DMS 273 treated with DMSO at 0.1 percent for 48 hours (cell line): ENCODE results near the gene FIGNL1.

Experiments used
- DNase-seq: peaks from one replicate; lab custom pipeline; 2025; lab: John Stamatoyannopoulos, UW

Gene FIGNL1

GRCh38 chr7:50428911-50429310 lies 21.2 kb downstream of the FIGNL1 start:
- no peak for DNase-seq

GRCh38 chr7:50427518-50427917 lies 22.6 kb downstream of the FIGNL1 start:
- DNase-seq, result no peak

- DNase-seq, result no peak
These were observed 23.7 kb downstream of the FIGNL1 start for GRCh38 chr7:50426280-50427045.

DNA sequence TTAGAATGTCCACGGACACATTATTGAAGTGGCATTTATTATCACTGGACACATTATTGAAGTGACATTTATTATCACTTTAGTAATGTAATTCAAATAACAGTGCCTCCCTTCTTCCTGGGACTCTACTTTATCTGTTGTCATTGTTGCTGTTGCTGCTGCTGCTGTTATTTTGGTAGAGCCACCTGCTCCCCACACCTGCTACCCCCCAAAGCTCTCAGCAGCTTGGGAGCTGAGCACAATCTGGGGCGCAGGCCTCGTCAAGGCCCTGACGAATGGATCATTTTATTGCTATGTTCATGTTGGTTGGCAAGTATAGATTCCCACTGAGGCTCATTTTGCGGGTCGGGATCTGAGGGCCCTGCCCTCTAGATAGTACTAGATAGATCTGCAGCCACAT lies 24.8 kb downstream of the FIGNL1 start:
- no peak for DNase-seq

GRCh38 chr7:50423860-50424259 lies 26.3 kb downstream of the FIGNL1 start:
- DNase-seq, result no peak

GRCh38 chr7:50422858-50423257 lies 27.3 kb downstream of the FIGNL1 start:
- DNase-seq, result no peak

- no peak for DNase-seq
These were observed 29.1 kb downstream of the FIGNL1 start for GRCh38 chr7:50421043-50421442.

DNA sequence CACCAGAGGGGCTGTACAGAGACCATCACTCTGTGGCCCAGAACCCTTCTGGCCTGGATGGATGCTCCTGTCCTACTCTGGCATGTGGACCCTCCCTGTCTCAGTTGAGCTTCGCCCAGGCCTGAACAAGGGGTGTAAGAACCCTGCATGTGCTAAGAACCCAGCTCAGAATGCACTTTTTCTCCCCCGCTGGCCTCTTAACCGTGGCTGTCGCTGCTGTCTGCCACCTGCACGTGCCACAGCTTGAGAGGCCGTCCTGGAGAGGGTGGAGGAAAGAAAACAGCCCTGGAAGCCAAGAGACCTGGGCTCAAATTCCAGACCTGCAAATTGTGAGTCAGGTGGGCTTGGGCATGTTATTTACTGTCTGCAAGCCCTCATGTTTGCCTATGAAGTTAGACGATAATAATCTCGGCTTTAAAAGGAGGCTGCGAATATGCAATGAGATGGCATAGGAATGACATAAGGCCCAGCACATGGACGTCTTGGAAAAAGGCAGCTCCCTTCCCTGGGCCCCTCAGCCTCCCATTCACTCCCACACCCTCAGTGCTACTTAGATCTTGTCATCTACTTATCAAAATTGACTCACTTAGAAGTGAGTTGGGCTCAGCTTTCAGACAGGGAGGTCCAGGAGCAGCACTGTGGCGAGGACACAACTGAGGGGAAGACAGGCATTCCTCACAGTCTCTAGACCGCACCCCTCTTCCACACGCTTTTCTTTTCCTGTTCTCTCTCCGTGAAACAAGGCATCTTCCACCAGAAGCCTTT lies 31.4 kb downstream of the FIGNL1 start:
- DNase-seq, result no peak

GRCh38 chr7:50418086-50418515 lies 32.0 kb downstream of the FIGNL1 start:
- DNase-seq, result peak; percentile 78

DNA sequence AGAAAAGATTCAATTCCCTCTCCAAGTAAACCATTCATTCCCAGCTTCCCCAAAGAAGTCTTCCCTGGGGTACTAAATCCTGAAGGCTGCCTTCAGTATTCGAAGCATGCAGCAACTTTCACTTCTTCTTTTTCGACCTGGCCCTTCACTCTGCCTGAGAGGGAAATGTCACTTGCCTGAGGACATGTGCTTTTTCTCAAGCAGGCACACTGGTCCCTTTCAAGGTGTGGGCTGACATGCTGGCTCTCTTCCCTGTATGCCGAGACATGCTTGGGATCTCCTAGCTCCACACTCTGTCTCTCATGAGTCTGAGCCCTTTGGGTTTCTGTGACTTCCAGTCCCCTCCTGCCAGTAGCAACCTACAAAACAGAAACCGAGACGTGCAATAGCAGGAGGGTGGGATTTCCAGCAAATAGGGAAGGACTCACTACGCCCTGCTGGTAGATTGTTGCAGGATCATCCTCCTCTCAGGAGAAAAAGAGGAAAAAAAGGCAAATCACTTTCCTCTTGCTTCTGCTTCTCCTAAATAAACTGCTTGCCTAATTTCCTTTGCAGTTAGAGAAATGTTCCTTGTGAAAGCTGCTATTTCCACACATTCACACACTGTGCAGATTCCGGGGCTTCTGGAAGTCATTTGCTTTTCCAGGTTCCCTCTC lies 33.5 kb downstream of the FIGNL1 start:
- DNase-seq, result no peak

DNA sequence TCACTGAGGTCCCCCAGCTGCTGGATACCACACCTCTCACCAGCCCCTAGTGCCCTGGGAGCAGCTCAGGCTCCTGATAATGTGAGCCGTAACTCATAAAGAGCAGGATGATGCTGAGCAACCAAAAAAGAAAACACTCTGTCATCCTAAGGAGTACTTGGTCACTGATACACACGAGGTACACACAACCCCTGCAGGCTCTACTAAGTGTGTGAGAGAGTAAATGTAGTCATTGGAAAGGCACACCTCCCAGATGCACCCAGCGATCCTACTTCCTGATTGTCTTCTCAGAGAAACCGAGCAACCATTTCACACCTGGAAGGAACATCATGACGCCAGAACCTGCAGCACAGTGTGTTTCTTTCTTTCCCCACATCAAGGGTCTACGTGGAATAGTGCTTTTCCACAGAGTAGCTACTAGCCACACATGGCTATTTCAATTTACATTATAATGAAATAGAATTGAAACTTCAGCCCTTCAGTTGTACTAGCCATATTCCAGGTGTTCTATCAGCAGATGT lies 34.2 kb downstream of the FIGNL1 start:
- DNase-seq, result no peak

DNA sequence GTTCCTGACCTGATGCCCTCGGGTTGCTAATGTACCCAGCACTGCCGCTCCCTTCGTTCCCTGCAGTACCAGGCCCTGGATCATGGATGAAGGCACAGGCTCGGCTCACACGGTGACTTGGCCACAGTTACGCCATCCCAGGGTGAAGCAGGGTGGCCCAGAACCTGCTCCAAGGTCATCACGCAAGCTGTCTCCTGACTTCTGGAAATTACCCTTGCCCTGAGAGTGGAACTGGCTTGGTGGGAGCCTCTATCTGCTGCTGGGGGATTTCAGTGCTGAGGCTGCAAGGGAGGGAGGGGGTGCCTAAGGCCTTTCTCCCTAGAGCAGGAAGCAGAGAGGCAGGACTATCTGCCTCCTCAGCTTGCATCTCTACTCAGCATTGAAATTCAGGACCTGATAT lies 36.6 kb downstream of the FIGNL1 start:
- DNase-seq, result no peak

DNA sequence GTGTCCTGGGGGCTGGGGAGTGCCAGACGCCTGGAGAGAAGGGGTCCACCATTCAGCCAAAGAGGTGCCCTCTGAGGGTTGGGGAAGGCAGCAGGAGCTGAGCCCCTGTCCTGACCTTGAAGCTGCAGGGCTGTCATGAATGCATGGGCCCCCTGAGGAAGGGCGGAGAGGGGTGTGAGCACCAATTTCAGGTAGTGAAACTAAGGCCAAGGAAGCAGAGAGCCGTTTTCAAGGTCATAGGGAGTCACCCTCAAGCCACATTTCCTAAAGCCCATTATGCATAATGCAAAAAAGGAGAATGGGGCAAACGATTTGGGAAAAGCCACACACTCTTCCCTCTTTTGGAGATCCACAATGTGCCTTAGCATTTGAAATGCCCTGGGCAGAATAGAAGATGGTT lies 37.2 kb downstream of the FIGNL1 start:
- DNase-seq, result no peak

DNA sequence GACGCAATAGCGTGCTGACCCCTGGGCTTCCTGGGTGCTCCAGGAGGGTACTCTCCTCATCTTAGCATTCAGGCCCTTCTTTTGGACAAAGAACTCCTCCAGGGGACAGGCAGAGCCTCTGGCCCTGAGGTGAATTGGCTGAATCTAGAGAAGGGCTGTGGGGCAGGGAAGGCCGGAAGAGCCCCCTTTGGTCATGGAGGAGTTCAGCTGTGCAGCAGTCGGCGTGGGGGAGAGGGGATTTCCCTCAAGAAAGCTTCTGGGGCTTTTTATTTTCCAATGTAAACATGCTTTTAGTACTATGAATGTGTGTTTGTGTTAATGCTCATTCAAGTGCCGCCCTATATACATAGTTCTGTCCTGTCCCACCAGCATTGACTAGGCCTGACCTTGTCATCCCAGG lies 38.8 kb downstream of the FIGNL1 start:
- no peak for DNase-seq

- DNase-seq, result no peak
These were observed 40.0 kb downstream of the FIGNL1 start for GRCh38 chr7:50409856-50410745.

DNA sequence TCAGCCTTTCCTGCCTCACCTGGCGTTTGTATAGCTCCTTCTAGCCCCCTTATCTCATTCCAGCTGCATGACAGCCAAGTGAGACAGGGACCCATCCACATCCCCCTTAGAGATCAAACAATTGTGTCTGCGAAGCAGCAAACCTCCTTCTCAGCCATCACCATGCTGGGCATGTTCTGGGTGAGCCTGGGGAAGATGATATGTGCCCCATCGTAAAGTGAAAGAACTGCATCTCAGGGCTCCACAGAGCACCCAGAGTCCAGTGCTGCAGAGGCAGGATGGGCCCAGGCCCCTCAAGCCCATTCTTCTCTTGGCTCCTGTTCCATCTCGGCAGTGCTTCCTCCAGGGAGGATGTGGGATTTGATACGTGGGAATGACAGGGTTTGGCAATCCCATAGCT lies 43.2 kb downstream of the FIGNL1 start:
- no peak for DNase-seq

DNA sequence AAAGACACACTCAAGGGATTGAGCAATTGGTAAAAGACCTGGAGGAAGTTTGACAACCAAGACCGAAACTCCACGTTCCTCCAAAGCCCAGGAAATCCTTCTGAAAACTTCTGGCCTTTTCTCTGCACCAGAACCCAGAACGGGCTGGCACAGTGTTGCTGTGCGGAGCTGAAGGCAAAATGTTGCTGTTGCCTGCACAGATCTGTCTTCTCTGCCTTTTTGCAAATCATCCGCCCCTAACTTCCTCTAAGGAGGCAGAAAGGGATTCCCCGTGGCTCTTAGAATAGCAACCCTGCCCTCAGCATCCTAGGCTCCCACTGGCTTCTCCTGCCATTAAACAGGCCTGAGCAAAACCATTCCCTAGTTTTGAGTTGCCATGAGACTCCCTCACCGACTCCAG lies 44.9 kb downstream of the FIGNL1 start:
- no peak for DNase-seq

DNA sequence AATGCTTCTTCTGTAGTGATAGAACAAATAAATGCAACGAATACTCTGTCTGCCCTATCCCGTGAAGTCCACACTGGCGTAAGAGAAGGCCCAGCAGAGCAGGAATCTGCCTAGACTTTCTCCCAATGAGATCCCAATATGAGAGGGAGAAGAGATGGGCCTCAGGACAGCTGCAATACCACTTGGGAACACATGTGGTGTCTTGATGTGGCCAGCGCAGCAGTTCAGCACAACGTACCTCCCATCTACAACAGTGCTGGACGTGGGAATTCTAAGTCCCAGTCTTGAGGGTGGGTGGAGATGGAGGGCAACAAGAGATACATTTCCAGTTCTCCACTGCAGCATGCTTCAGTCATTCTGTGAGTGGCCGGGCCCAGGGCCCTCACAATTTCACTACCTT lies 45.8 kb downstream of the FIGNL1 start:
- no peak for DNase-seq

- DNase-seq, result peak; percentile 15
These were observed 50.0 kb downstream of the FIGNL1 start for GRCh38 chr7:50400114-50400513.

- DNase-seq, result no peak
These were observed 50.5 kb downstream of the FIGNL1 start for GRCh38 chr7:50399635-50400034.

- DNase-seq, result no peak
These were observed 50.9 kb downstream of the FIGNL1 start for GRCh38 chr7:50399206-50399605.

GRCh38 chr7:50397971-50398324 lies 52.2 kb downstream of the FIGNL1 start:
- no peak for DNase-seq
